HG03521 (cell line): ENCODE results near the gene PPP1R14B.

Experiments
- ATAC-seq: cut with Tn5 transposase; IDR thresholded peaks from one replicate; pipeline ENCODE4 v1.9.1; 2021; ENCODE audit warnings: mild to moderate bottlenecking, moderate library complexity; ENCODE audit not compliant: unreplicated experiment

PPP1R14B gene

DNA sequence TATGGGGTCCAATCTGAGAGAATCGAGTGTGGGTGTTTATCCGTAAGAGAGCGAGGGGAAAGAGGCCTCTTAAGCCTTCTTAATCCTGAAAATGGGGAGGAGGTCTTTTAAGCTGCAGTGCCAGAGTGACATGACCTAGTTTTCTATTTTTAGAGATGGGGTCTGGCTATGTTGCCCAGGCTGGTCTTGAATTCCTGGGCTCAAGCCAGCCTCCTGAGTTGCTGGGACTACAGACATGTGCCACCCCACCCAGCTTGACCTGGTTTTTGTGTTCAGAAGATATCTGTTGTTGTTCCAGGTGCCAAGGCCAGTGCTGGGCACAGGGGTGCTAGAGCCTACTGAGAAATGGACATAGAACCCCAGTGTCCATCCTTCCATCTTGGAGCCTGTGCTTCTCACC is 36.3 kb upstream of the PPP1R14B start:
- ATAC-seq, result no peak

DNA sequence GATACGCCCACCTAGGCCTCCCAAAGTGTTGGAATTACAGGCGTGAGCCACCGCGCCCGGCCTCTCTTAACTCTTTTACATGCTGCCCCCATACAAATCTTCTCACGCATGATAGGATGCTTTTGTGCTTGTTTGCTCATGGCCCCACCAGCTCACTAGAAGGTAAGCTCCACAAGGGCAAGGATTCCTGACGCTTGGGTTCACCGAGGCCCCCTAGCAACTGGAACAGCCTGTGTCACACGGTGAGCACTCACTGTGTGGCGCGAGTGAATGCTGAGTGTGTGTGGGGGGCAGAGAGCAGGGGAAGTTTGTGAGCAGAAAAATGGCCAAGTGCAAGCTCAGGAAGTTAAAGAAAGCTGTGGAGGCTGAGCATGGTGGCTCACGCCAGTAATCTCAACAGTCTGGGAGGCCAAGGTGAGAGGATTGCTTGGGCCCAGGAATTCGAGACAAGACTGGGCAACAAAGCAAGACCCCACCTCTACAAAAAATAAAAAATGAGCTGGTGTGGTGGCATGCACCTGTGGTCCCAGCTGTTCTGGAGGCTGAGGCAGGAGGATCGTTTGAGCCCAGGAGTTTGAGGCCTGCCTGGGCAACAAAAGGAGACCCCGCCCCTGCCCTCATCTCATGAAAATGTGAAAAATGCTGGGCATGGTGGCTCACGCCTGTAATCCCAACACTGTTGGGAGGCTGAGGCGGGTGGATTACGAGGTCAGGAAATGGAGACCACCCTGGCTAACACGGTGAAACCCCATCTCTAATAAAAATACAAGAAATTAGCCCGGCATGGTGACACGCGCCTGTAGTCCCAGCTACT is 35.4 kb upstream of the PPP1R14B start:
- no peak for ATAC-seq

DNA sequence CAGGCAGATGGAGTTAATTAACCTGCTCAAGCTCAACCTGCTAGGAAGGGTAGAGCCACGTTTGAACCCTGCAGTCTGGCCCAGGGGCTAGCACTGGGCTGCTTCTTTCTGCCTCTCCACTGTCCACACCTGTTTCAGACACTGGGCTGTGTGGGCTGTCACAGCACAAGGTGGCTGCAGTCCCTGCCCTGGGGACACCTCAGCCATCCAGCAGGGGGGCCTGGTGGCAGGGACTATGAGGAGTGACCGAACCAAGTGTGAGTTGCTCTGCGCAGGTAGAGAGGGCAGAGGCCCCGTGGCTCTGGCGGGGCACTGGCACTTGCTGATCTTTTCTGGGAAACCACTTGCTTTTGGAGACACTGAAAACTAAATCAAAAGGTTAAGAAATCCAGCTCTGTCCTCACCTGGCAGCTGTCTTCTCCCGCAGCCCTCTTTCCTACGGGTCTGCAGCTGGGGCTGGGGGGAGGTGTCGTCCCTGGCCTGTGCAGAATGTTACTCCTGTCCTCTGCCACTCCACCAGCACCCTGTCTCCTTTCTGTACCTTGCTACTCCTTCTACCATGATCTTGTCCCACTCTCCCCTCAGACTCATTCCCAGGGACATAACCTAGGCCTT is 31.9 kb upstream of the PPP1R14B start:
- ATAC-seq, result no peak

DNA sequence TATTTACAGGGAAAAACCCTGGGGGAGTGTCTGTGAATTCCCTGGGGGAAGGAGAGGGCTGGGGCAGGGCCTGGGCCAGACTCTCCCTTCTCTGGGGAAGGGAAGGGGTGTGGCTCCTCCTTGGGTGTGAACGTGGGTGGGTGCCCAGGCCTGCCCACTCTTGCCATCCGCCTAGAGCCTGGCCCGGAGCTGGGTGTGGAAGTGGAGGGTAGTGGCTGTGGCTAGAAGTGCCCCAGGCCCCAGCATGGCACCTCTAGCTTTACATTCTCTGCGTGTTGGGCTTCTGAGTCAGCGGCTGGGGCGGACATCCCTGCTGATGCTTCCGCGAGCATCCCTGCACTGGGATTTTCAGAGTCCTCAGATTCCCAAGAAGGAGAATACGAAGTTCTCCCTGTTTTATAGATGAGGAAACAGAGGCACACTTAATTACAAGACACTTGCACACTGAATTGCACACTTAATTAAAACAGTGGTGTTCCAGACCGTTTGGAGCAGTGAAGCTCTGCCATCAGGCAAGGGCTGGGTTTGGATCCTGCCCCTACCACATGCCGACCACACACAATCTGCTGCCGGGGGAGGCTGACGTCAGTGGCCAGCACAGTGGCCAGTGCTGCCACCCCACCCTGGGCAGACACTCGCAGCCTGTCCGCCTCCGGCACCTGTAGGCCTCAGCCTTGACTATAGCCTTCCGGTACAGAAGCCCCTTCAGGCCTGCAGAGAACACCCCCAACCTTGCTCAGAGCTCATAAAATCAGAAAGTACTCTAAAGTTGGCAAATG is 30.1 kb upstream of the PPP1R14B start:
- ATAC-seq, result no peak

DNA sequence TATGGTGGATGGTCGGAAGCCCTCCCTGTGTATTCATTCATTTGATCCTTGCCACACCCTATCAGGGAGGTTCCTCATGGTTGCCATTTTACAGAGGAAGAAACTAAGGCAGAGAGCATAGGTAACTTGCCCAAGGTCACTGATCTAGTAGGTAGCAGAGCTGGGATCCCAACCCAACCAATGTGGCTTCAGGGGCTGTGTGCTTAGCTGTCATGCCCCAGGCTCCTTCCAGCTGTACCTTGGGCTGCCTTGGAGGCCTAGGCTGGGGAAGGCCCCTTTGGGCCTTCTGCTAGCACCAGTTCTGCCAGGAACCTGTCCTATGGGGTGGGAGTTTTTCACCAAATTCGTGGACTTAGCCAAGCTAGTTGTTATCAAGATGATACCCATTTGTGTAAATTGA is 29.1 kb upstream of the PPP1R14B start:
- no peak for ATAC-seq

DNA sequence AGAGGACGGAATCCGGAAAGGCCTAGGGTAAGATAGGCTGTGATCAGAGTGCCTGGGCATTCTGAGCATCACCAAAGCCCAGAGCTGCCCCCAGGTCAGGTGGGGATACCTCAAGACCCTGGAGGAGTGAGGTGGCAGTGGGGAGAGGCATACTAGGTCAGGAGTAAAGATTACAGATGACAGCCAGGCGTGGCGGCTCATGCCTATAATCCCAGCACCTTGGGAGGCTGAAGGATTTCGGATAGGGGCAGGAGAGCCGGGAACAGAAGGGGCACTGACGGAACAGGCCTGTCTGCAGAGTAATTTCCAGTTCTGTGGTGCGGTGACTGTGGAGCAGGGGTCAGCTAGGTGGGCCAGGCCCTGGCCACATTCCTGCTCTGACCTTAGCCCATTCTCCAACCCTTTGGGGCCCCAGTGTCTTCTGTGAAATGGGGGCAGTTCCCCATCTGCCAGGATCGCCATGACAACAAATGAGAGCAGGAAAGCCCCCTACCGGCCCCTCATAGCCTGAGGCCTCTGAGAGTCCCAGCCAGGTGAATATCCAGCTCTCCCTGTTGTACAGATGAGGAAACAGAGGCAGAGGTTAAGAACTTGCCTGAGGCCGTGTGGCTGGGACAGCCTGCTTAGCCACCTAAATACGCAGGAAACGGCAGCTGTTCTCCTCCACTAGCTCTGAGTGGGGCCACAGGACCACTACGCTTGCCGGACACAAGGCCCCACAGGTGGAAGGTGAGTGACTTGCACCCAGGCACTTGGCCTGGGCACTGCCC is 28.5 kb upstream of the PPP1R14B start:
- no peak for ATAC-seq

DNA sequence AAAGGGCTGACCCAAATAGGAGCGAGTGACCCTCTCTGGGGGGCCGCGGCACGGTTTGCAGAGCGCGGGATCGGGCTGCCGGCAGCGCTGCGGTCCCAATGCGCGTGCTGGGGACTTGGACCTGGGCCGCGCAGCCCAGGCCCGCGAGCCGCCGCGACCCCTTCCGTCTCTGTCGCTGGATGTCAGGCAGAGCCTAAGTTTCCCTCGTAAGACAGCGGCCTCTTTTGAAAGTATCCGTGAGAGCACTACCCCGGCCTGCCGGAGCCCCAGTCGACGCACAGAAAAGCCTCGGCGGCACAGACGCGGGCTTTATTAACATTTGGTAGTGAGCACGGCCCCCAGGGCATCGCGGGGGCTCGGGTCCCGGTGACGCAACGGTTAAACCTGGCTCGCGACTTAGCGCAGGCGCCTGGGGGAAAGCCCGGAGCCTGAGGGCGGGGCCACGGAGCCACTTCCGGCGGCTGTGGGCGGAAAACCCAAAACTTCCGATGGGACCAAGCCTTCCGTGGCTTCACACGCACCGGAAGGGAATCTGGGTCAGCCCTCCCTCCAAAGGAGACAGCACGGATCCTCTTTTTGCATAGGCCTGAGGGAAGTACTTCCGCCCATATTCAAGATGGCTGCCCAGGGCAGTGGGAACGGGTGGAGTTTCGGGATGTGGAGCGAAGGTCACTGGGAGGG is 22.9 kb upstream of the PPP1R14B start:
- peak; percentile 58 for ATAC-seq

DNA sequence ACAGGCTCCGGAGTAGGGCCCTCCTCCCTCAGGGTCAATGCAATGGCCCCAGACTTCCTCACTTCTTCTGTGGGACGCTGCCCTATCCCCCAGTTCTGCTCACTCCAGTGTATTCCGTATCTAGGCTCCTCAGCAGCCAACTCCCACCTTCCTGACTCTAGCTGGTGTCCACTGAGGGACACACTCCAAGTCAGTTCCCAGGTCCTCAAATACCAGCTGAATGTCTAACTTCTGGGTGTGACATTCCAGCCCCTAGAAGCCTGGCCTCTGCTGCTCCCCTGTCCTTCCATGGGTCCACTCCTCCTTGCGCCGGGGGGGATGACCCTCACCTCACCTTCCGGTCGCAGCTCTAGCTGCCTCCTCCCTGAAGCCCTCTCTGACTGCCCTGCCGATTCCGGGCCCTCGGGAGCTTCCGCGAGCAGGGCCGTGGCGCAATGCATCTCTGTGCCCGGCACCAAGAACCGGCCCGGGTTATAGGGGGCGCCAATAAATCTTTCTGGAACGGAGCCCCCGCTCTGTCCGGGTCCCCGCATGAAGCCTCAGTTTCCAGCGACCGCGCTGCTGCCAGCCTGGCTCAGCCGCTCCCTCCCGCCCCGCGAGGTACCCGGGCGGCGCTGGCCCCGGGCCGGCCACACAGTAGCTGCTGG is 22.3 kb upstream of the PPP1R14B start:
- peak; percentile 7 for ATAC-seq

DNA sequence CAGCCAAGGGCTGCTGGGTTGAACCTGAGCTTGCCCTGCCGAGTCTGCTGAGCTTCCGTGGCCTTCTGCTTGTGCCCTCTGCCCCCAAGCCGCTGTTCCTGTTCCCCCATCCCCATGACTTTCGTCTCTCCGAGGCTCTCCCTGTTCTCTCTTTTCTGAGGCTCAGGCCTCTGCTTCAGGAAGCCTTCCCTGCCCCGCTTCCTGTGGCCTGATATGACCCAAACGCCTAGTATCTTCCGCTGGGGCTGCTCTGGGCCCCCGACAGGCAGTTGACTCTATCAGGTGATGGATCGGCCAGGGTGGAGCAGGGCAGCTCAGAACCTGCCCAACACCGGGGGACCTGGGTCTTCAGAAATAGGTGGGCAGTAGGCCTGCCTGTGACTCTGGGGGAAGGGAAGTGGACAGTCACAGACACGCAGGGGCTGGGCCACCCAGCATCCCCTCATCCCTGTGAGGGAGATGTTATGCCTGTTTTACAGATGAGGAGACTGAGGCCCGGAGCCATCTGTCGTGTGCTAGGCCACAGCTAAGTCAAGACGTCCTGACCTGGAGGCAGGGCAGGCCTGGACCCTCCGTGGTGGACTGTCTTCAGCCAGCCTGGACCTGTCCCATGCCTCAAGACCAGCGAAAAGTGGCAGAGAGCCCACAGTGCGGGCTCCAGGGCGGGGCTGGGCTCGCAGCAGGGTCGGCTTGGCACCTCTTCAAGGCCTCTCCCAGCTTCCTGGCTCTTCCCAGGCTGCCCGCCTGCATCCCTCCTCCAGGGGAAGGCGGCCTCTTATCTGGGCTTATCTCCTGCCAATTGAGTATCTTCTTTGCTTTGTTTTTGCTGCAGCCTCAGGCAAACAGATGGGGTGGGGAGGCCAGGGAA is 21.5 kb upstream of the PPP1R14B start:
- no peak for ATAC-seq

DNA sequence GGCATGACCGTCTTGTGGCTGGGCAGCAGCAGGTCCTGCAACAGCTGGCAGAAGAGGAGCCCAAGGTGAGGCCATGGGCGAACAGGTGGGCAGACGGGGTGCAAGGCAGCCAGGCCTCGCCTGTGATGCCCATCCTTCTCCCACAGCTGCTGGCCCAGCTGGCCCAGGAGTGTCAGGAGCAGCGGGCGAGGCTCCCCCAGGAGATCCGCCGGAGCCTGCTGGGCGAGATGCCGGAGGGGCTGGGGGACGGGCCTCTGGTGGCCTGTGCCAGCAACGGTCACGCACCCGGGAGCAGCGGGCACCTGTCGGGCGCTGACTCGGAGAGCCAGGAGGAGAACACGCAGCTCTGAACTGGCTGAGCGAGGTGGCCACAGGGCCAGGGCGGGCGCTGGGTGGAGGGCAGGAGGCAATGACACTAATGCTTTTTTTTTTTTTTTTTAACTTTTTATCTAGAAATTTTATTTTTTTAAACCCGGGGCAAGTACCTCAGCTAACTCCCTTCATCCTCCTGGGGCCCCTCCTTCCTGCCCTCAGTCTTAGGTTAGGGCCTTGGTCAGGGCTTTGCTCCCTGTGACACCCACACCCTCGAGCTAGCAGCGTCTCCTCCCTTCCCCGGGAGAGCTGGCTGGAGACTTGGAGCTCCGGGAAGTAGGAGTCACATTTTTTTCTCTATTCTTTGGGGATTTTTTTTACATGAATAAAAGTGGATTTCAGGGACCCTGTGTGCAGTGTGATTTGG is 20.6 kb upstream of the PPP1R14B start:
- ATAC-seq, result no peak

DNA sequence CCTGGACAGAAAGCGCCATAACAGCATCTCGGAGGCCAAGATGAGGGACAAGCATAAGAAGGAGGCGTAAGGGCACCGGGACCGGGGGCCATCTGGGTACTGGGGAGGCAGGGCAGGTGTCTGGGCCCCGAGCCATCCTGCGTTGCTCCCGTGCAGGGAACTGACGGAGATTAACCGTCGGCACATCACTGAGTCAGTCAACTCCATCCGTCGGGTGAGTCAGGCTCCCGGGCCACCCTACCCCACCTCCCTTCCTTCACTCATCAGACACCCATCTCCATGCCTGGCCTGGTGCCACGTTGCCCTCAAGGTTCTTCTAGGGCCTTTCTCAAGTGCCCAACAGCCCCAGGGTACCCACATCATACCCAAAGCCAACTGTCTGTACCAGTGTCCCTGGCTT is 19.6 kb upstream of the PPP1R14B start:
- ATAC-seq, result no peak

DNA sequence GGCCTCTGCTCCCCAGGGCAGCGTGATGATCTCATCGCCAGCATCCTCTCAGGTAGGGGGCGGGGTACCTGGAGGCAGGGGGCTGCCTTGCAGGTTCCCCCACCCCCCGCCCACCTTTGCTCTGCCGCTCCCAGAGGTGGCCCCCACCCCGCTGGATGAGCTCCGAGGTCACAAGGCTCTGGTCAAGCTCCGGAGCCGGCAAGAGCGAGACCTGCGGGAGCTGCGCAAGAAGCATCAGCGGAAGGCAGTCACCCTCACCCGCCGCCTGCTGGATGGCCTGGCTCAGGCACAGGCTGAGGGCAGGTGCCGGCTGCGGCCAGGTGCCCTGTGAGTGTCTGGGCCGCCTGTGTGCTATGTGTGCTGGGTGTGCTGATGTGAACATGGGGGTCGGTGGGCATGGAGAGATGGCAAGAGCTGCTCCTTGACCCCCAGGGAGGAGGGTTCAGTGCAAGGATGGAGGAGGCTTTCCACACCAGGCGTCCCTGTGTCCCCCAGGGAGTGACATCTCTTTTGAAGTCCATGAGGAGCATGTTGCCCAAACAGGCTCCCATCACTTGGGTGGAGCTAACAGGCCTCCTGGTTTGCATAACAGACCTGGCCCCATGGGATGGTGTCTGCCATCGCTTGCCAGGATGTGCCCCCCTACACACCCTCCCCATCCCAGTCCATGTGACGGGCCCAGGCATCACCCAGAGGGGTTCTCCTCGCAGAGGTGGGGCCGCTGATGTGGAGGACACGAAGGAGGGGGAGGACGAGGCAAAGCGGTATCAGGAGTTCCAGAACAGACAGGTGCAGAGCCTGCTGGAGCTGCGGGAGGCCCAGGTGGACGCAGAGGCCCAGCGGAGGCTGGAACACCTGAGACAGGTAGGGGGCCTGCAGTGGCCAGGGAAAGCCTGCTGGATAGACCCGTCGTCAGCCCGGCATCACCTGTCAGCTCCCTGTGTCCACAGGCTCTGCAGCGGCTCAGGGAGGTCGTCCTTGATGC is 18.7 kb upstream of the PPP1R14B start:
- ATAC-seq, result no peak

DNA sequence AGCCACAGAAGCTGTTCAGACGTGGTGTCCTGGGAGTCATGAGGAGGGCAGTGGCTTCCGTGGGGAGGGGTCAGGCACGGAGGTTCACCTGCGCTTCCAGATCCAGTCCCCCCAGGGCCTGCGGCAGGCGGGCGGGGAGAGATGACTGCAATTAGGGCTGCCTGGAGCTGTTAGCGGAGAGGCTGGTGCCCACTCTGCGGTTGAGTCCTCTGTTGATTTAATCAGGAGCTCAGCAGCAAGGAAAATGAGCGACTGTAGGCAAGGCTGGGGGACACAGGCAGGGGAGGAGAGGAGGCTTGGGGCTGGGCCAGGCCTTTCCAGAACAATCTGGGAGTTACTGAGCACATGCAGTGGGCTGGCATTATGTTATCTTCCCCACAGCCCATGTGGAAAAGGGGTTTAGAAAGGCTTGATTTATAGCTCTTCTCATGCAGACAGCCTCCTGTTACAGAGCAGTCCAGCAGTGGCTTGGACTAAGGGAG is 17.7 kb upstream of the PPP1R14B start:
- ATAC-seq, result no peak

DNA sequence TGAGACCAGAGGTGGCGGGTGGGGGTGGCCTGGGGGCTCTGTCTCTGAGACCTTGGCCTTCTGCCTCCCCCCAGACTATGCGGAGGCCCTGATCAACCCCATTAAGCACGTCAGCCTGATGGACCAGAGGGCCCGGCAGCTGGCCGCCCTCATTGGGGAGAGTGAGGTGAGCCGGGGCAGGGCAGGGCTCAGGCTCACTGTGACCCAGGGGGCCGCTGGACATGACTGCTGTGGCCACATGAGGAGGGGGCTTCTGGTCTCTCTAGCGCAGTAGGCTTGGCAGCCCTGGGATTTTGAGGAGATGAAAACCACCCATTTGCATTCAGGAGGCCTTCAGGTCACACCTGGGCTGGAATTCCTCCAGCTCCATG is 17.2 kb upstream of the PPP1R14B start:
- no peak for ATAC-seq

DNA sequence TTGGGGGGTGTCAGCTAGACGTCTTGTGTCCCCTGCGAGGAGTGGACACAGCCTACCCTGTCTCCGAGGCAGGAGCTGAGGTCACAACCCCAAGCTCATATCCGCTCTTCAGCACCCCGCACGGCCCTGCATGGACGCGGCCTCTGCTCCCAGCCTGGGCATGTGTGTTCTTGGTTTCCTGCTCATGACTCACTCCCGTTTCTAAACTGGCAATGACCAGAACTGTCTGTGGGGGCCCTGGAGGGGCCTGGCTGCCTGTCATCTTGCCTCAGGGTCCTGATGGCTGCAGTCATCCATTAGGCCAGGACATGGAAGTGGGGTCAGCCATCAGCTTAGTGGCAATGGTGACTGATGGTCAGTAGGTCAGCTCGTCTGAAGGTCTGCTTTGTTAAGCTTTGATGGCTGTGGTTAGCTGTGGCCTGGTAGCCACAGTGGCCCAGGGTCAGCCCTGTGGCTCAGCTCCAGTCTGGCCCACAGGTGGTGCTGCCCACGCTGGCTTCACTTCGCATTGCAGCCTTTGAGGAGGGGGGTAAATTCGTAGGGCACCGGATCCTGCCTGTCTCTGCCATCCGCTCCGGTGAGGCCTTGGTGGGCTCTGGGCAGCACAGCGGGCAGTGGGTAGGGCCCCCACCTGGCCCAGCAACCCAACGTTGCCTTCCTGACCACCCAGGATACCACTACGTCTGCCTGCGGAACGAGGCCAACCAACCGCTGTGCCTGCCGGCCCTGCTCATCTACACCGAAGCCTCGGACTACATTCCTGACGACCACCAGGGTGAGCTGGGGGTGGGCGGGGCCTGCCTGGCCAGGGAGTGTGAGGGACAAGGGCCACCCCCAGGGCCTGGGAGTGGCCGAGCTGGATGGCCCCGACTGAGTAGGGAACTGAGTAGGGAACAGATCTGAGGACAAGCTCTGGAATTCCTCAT is 16.5 kb upstream of the PPP1R14B start:
- no peak for ATAC-seq
